Measurements from ENCODE around the gene ATP2A3.

The ATP2A3 gene

DNA sequence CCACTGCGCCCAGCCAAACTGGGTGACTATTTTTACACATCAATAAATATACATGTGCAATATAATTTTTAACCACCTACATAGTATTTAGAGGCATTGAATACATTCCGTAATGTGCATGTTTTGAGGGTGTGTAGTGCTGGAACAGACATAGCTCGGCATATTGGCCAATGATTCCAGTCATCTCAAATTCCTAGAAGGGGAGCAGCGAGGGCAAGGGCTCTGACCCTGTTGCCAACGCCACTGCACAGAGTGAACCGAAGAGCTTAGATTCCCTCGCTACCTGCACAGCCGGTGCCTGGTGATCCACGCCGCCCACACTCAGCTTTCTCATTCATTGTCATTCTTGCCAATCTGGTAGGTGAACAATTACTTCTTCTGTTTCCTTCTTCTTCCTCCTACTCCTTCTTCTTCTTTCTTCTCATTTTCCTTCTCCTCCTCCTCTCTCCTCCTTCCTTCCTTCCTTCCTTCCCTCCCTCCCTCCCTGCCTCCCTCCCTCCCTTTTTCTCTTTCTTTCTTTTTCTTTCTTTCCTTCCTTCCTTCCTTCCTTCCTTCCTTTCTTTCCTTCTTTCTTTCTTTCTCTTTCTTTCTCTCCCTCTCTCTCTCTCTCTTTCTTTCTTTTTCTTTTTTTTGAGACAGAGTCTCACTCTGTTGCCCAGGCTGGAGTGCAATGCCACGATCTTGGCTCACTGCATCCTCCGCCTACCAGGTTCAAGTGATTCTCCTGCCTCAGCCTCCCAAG, 26.3 kb upstream of the ATP2A3 start:
- H3K4me1 ChIP-seq (ENCODE audit: control insufficient read depth, insufficient read depth, low read length, poor library complexity, severe bottlenecking), result no peaks in the 10 kb centered on the region
- no peaks in the 10 kb centered on the region for H3K36me3 ChIP-seq (ENCODE audit: control insufficient read depth, insufficient read depth, low read length)
- 90 to 97% methylated on average over 9 to 10 of the region's 12 CpGs for WGBS, 2 experiments (ENCODE audit: insufficient coverage in 2 of 2)
- no peak overlapping the region for H3K4me3 ChIP-seq (ENCODE audit: extremely low read depth, insufficient read depth, low read length, poor library complexity, severe bottlenecking)
- H3K27ac ChIP-seq (ENCODE audit: low read depth, low read length, severe bottlenecking), result no peak overlapping the region
- H3K9me3 ChIP-seq (ENCODE audit: control insufficient read depth, low read length), result peaks cover 3% of the 10 kb centered on the region

DNA sequence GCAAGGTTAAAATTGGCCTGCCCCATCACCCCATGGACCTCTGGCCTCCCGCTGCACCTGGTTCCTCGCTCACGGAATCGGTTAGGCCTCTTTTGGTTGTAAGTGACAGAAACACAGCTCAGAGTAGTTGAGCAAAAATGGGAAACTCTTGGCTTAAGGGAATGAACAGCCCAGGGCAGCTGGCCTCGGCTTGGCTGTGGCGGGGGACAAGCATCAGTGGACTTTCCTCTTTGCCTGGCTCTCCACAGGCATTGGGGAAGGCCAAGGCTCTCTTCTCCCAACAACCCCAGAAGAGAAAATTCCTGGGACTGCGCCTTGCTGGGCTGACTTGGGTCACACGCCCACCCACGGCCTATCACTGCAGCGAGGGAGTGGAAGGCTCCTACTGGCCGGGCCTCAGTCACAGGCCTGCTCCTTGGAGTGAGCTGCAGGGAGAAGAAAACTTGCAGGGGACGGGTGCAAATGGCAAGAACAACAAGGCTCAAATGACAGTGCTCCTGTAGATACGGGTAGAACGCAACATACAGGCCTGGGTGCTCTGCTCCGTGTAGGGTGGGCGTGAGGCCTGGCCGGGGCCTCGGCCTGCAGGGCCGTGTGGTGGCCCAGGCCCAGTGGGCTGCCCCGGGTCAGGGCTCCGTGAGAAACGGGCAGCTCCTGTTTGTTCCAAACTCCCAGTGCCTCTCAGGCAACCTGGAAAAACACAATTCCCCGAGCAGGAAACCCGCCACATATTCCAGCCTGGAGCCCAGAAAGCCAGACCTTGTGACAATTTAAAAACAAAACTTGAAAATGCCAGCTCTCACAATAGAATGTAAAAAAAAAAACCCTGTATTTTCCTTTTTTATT, 25.0 kb upstream of the ATP2A3 start:
- WGBS, 2 experiments (ENCODE audit: insufficient coverage in 2 of 2), result 92 to 94% methylated on average over 17 to 20 of the region's 24 CpGs
- Histone ChIP-seq H3K9me3 (ENCODE audit: control insufficient read depth, low read length) (no peaks in the 10 kb centered on the region), H3K4me3 (ENCODE audit: extremely low read depth, insufficient read depth, low read length, poor library complexity, severe bottlenecking) (no peak overlapping the region), H3K27ac (ENCODE audit: low read depth, low read length, severe bottlenecking) (no peak overlapping the region), H3K4me1 (ENCODE audit: control insufficient read depth, insufficient read depth, low read length, poor library complexity, severe bottlenecking) (no peaks in the 10 kb centered on the region), H3K36me3 (ENCODE audit: control insufficient read depth, insufficient read depth, low read length) (no peaks in the 10 kb centered on the region)

DNA sequence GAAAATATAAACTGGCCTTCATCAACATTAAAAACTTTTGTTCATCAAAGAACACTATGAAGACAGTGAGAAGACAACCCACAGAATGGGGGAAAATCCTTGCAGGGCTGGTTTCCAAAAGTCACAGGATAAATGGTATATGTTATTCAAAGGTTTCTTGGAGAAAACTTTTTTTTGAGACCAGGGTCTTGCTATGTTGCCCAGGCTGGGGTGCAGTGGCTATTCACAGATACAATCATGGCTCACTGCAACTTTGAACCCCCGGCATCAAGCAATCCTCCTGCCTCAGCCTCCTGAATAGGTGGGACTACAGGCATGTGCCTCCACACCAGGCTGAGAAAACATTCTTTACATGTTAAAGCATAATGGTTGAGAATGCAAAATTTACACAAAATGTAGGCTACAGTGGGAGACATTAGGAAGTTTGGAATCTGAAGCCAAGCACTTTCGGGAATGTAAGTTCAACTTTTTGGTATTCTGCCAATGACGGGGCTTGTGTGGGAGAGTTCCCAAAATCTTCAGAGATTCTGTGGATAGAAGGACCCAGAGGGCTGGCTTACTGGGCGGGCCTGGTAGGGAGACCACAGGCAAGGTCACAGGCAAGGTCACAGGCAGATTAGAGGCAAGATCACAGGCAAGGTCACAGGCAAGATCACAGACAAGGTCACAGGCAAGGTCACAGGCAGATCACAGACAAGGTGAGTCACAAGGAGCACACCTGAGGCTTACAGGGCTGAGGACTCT, 24.2 kb upstream of the ATP2A3 start:
- Histone ChIP-seq H3K4me1 (ENCODE audit: control insufficient read depth, insufficient read depth, low read length, poor library complexity, severe bottlenecking) (peaks cover 5% of the 10 kb centered on the region), H3K27ac (ENCODE audit: low read depth, low read length, severe bottlenecking) (no peak overlapping the region), H3K36me3 (ENCODE audit: control insufficient read depth, insufficient read depth, low read length) (no peaks in the 10 kb centered on the region), H3K9me3 (ENCODE audit: control insufficient read depth, low read length) (no peaks in the 10 kb centered on the region), H3K4me3 (ENCODE audit: extremely low read depth, insufficient read depth, low read length, poor library complexity, severe bottlenecking) (no peak overlapping the region)
- 90 to 100% methylated on average over 3 of the region's 4 CpGs for WGBS, 2 experiments (ENCODE audit: insufficient coverage in 2 of 2)

DNA sequence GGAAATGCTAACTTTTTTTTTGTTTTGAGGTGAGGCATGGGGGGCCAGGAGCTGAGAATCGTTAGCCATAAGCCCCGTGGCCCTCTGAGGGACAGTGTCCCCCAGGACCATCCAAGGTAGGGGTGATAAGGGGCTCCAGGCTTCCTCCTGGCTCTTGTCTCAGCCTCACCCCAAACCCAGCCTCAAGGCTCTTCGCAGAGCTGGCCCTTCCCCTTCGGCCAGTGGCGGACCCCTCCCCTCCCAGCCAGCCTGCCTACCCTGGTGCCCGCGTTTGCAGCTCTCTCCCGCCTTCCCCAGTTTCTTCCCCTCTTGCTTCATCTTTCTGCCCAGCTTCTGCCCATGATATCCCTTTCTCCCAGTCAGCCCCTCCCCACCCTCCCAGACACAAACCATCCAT, 22.7 kb upstream of the ATP2A3 start:
- WGBS, 2 experiments (ENCODE audit: insufficient coverage in 2 of 2), result 95 to 97% methylated on average over 5 to 6 of the region's 8 CpGs
- Histone ChIP-seq H3K4me3 (ENCODE audit: extremely low read depth, insufficient read depth, low read length, poor library complexity, severe bottlenecking) (no peak overlapping the region), H3K4me1 (ENCODE audit: control insufficient read depth, insufficient read depth, low read length, poor library complexity, severe bottlenecking) (peaks cover 8% of the 10 kb centered on the region)

DNA sequence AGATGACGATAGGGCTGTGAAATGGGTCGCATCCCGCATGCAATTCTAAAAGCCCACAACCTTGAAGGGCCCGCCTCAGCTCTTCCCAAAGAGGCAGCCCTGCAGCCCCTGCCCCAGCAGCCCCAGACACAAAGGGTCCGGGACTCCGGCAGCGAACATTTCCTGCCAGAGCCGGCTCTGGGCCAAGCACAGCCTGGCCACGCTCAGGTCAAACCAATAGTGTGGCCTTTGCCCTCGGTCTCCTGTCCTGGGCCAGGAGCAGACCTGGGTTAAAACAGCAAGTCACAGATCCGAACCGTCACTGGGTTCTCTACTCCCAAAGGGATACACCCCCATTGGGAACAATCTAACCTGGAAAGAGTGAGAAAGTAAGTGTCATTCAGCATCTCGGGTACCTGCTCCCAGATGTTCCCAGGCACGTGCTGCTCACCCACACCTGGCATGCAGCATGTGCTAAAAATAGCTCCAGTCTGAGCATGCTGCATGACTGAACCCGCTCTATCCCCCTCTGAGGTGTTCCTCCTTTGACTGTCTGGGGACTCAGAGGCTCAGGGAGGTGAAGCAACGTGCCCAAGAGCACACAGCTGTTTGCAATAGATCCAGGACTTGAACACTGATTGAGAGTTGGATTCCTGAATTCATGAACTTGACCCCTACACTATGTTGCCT, 22.2 kb upstream of the ATP2A3 start:
- peaks cover 12% of the 10 kb centered on the region for H3K4me1 ChIP-seq (ENCODE audit: control insufficient read depth, insufficient read depth, low read length, poor library complexity, severe bottlenecking)
- no peak overlapping the region for H3K4me3 ChIP-seq (ENCODE audit: extremely low read depth, insufficient read depth, low read length, poor library complexity, severe bottlenecking)
- no peak overlapping the region for H3K27ac ChIP-seq (ENCODE audit: low read depth, low read length, severe bottlenecking)
- no peaks in the 10 kb centered on the region for H3K9me3 ChIP-seq (ENCODE audit: control insufficient read depth, low read length)
- no peaks in the 10 kb centered on the region for H3K36me3 ChIP-seq (ENCODE audit: control insufficient read depth, insufficient read depth, low read length)
- 82 to 84% methylated on average over 14 to 16 of the region's 16 CpGs for WGBS, 2 experiments (ENCODE audit: insufficient coverage in 2 of 2)

More for the DNA sequence above, 22.7 kb upstream of the ATP2A3 start:
- H3K9me3 ChIP-seq (ENCODE audit: control insufficient read depth, low read length), result no peaks in the 10 kb centered on the region
- H3K36me3 ChIP-seq (ENCODE audit: control insufficient read depth, insufficient read depth, low read length), result no peaks in the 10 kb centered on the region
- H3K27ac ChIP-seq (ENCODE audit: low read depth, low read length, severe bottlenecking), result no peak overlapping the region

DNA sequence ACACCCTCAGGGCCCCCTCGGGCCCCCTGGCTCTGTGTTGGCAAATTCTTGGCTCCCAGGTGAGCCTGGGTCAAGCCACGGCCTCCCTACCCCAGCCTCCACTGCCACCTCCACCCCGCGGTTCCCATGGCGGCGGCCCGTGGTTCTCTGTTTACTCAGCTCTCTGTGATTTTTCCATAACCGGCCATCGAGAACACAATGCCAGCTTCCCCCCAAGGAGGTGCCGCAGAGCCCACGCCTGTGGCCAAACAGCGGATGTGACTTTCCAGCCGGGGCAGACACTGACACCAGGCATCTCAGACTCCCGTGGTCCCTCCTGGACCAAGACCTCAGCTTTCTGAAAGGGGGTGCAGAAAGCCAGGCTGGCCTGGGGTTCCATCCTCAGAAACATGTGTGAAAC, 21.6 kb upstream of the ATP2A3 start:
- Histone ChIP-seq H3K27ac (ENCODE audit: low read depth, low read length, severe bottlenecking) (no peak overlapping the region), H3K36me3 (ENCODE audit: control insufficient read depth, insufficient read depth, low read length) (no peaks in the 10 kb centered on the region), H3K9me3 (ENCODE audit: control insufficient read depth, low read length) (no peaks in the 10 kb centered on the region), H3K4me3 (ENCODE audit: extremely low read depth, insufficient read depth, low read length, poor library complexity, severe bottlenecking) (no peak overlapping the region), H3K4me1 (ENCODE audit: control insufficient read depth, insufficient read depth, low read length, poor library complexity, severe bottlenecking) (peaks cover 12% of the 10 kb centered on the region)
- 89 to 94% methylated on average over 12 to 14 of the region's 14 CpGs for WGBS, 2 experiments (ENCODE audit: insufficient coverage in 2 of 2)

DNA sequence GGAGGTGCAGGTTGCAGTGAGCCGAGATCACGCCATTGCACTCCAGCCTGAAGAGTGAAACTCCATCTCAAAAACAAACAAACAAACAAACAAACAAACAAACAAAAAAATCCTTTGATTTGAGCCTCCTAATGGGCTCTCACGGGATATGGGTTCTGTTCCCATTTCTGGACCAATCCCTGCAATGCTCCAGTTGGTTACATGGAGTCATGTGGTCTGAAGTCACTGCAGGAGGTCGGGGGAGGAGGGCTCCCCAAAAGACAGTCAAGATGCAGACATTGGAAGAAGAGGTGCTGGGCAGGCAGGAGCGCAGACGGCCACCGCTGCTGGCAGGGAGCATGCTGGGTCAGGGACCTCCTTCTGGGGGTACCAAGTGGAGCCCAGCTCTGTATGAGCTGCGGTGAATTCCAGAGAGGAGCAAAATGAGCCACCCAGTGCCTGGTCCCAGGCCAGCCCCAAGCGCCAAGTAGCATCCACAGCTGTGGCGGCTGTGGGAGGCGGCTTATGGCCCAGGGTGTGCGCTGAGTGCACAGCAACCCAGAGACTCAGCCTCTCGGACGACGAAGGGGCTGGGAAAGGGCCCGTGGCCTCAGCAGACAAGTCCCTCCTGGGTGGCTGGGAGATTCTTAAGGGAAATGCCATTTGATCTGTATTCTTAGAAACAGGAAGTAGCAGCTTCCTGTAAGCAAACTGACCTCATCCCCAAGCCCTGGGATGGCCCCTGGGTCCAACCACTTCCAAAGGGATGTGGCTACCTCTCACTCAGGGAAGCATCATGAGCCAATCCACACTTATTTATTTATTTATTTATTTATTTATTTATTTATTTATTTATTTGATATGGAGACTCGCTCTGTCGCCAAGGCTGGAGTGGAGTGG, 19.6 kb upstream of the ATP2A3 start:
- Histone ChIP-seq H3K36me3 (ENCODE audit: control insufficient read depth, insufficient read depth, low read length) (no peaks in the 10 kb centered on the region), H3K27ac (ENCODE audit: low read depth, low read length, severe bottlenecking) (peak overlapping the region; percentile 48), H3K9me3 (ENCODE audit: control insufficient read depth, low read length) (no peaks in the 10 kb centered on the region), H3K4me1 (ENCODE audit: control insufficient read depth, insufficient read depth, low read length, poor library complexity, severe bottlenecking) (peaks cover 12% of the 10 kb centered on the region), H3K4me3 (ENCODE audit: extremely low read depth, insufficient read depth, low read length, poor library complexity, severe bottlenecking) (no peak overlapping the region)
- WGBS, 2 experiments (ENCODE audit: insufficient coverage in 2 of 2), result 74 to 84% methylated on average over 9 to 17 of the region's 18 CpGs

DNA sequence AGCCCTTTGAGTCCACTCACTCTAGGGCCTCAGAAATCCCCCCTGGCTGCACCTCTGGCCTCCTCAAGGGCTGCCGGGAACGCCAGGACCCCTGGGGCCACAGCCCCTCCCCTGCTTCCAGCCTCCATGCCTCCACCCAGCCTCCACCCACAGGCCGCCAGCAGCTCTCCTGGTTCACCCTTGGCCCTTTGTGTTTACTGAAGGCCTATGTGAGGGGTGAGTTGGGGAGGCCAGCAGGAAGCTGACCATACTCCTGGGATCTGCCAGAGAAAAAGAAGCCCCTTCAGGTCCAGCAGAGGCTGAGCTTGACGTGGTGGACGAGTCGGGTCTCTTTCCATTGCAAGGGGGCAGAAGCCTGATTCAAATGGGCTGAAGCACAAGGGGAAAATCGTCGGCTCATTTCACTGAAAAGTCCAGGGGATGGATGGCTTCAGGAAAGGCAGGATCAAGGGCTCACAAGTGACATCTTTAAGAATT, 18.3 kb upstream of the ATP2A3 start:
- Histone ChIP-seq H3K36me3 (ENCODE audit: control insufficient read depth, insufficient read depth, low read length) (no peaks in the 10 kb centered on the region), H3K4me1 (ENCODE audit: control insufficient read depth, insufficient read depth, low read length, poor library complexity, severe bottlenecking) (peaks cover 12% of the 10 kb centered on the region), H3K9me3 (ENCODE audit: control insufficient read depth, low read length) (no peaks in the 10 kb centered on the region), H3K27ac (ENCODE audit: low read depth, low read length, severe bottlenecking) (no peak overlapping the region), H3K4me3 (ENCODE audit: extremely low read depth, insufficient read depth, low read length, poor library complexity, severe bottlenecking) (no peak overlapping the region)
- 90 to 97% methylated on average over 5 to 7 of the region's 8 CpGs for WGBS, 2 experiments (ENCODE audit: insufficient coverage in 2 of 2)

DNA sequence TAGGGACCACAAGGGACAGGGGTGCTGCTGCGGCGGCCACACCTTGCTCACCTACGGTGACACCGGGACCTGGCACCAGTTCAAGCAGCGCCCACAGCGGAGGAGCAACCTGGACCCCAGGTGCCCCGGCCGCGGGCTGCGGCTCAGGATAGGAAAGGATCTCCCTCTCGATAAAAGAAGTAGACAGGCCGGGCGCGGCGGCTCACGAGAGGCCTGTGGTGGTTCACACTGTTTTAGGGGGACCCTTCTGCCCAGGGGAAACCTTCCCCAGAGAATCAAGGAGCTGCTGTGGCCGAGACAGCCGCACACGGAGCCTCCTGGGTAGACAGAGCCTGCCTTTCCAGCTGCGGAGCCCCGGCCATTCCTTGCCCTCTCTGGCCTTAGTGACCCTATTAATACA, 17.9 kb upstream of the ATP2A3 start:
- H3K27ac ChIP-seq (ENCODE audit: low read depth, low read length, severe bottlenecking), result no peak overlapping the region
- H3K4me3 ChIP-seq (ENCODE audit: extremely low read depth, insufficient read depth, low read length, poor library complexity, severe bottlenecking), result no peak overlapping the region
- WGBS, 2 experiments (ENCODE audit: insufficient coverage in 2 of 2), result 89 to 94% methylated on average over 16 to 21 of the region's 21 CpGs
- no peaks in the 10 kb centered on the region for H3K9me3 ChIP-seq (ENCODE audit: control insufficient read depth, low read length)
- peaks cover 12% of the 10 kb centered on the region for H3K4me1 ChIP-seq (ENCODE audit: control insufficient read depth, insufficient read depth, low read length, poor library complexity, severe bottlenecking)
- no peaks in the 10 kb centered on the region for H3K36me3 ChIP-seq (ENCODE audit: control insufficient read depth, insufficient read depth, low read length)

Measured in mesodermal cell (in vitro differentiated cells).